Effector CD8-positive, alpha-beta T cell (primary cell): Measurements from ENCODE around the gene CISD2.
"Not testable (repeated sequence)": the region's sequence is repeated elsewhere in the genome, so short reads cannot be mapped to it uniquely, and the experiment has no call there.

Experiments used
- DNase-seq: peaks from one replicate; lab custom pipeline; 2025; lab: John Stamatoyannopoulos, UW

CISD2 gene

DNA sequence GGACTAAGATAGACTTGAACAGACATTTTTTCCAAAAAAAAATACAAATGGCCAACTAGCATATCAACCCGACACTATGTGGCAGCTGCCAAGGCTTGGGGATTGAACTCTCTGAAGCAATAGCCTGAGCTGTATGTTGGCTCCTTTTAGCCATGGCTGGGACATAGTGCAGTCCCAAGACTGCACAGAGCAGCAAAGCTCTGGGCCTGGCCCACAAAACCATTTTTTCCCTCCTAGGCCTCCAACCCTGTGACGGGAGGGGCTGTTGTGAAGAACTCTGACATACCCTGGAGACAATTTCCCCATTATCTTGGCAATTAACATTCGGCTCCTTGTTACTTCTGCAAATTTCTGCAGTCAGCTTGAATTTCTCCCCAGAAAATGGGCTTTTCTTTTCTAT, 50.1 kb downstream of the CISD2 start:
- DNase-seq, result no peak

DNA sequence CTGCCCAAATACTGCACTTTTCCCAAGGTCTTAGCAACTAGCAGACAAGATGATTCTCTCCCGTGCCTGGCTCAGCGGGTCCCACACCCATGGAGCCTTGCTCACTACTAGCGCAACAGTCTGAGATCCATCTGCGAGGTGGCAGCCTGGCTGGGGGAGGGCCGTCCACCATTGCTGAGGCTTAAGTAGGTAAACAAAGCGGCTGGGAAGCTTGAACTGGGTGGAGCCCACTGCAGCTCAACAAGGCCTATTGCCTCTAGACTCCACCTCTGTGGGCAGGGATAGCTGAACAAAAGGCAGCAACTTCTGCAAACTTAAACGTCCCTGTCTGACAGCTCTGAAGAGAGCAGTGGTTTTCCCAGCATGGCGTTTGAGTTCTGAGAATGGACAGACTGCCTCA, 50.9 kb downstream of the CISD2 start:
- not testable (repeated sequence) for DNase-seq

DNA sequence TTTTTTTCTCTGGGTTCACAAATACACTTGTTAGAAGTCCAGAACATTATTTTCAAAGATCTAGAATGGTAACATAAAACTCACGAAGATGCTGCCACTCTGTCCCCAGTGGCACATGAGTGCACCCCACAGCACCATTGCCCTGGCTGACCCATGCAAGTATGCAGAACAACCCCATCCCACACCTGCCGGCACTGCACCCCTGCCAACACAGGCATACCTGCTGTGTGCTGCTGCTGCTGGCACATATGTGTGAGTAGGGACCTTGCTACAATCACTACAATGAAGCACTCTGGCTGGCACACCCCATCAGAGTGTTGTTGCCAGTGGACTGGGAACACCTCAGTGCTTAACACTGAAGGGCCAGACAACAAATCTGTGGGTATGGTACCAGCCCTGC, 66.9 kb downstream of the CISD2 start:
- DNase-seq, result no peak

DNA sequence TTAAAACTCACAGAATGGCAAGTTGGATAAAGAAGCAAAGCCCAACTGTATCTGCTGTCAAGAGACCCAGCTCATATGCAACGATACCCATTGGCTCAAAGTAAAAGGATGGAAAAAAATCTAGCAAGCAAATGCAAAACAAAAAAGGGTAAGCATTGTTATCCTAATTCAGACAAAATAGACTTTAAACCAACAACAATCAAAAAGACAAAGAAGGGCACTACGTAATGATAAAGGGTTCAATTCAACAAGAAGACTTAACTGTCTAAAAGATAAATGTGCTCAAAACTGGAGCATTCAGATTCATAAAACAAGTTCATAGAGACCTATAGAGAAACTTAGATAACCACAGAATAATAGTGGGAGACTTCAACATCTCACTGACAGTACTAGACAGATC, 69.3 kb downstream of the CISD2 start:
- not testable (repeated sequence) for DNase-seq
